Upper lobe of left lung (tissue), 4 donors: ENCODE data around the gene BABAM2.

Experiments
- CTCF ChIP-seq, 6 experiments: fragments of 450-650 bp in 4 of 6; fragments of 200-600 bp in 2 of 6; sonication (generic) in 2 of 6; IDR thresholded peaks; one replicate each; pipeline ENCODE4 v1.5.1; 2016 to 2019; ENCODE audit warnings: antibody characterized with exemption in 6 of 6
- POLR2A ChIP-seq, 4 donors: fragments of 450-650 bp; IDR thresholded peaks; one replicate each; pipeline ENCODE4 v1.5.1; 2016 to 2017; ENCODE audit warnings: antibody characterized with exemption in 4 of 4, mild to moderate bottlenecking in 2 of 4

DNA sequence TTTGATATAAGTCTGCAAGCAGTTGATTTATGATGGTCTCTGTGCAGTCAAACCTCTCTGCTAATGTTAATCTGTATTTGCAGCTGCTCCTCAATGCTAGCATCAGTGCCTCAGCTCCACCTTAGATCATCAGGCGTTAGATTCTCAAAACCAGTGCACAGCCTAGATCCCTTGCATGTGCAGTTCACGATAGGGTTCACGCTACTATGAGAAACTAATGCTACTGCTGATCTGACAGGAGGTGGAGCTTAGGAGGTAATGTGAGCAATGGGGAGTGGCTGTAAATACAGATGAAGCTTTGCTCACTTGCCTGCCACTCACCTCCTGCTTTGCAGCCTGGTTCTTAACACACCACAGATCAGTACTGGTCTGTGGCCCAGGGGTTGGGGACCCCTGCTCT is 18.7 kb upstream of the BABAM2 start:
- no peak for TF ChIP-seq CTCF (IDR thresholded peaks at IDR 0.05)
- no peak for TF ChIP-seq POLR2A (IDR thresholded peaks at IDR 0.05)
